ENCODE data around the gene BSDC1.

DNA sequence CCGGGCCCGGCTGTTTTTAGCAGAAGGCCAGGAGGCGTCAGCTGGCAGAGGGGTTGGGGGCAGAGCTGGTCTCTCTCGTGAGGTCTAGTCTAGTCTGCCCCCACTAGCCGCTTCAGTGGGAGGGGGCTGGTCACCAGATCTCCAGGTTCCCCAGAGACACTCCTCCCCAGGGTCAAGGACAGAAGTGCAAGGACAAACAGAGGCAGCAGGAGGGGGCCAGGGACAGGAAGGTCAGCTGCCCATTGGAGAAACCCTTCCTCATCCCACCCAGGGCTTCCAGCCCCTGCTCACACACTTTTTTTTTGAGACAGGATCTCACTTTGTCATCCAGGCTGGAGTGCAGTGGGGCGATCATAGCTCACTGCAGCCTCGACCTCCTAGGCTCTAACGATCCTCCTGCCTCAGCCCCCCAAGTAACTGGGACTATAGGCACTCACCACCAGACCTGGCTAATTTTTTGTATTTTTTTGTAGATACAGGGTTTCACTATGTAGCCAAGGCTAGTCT is 41.9 kb downstream of the BSDC1 start:
- TF ChIP-seq, protein P1, sequence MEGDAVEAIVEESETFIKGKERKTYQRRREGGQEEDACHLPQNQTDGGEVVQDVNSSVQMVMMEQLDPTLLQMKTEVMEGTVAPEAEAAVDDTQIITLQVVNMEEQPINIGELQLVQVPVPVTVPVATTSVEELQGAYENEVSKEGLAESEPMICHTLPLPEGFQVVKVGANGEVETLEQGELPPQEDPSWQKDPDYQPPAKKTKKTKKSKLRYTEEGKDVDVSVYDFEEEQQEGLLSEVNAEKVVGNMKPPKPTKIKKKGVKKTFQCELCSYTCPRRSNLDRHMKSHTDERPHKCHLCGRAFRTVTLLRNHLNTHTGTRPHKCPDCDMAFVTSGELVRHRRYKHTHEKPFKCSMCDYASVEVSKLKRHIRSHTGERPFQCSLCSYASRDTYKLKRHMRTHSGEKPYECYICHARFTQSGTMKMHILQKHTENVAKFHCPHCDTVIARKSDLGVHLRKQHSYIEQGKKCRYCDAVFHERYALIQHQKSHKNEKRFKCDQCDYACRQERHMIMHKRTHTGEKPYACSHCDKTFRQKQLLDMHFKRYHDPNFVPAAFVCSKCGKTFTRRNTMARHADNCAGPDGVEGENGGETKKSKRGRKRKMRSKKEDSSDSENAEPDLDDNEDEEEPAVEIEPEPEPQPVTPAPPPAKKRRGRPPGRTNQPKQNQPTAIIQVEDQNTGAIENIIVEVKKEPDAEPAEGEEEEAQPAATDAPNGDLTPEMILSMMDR (IDR thresholded peaks at IDR 0.05) = no peak
- no peak for TF ChIP-seq ETV6 (CRISPR knock-in tag; IDR thresholded peaks at IDR 0.05)
- TF ChIP-seq MAX (CRISPR knock-in tag; IDR thresholded peaks at IDR 0.05) = no peak
- no peak for TF ChIP-seq IRF2 (CRISPR knock-in tag; IDR thresholded peaks at IDR 0.05; ENCODE audit: borderline replicate concordance, low read depth)
- TF ChIP-seq SOX15 (CRISPR knock-in tag; IDR thresholded peaks at IDR 0.05) = no peak
- TF ChIP-seq, protein P2, sequence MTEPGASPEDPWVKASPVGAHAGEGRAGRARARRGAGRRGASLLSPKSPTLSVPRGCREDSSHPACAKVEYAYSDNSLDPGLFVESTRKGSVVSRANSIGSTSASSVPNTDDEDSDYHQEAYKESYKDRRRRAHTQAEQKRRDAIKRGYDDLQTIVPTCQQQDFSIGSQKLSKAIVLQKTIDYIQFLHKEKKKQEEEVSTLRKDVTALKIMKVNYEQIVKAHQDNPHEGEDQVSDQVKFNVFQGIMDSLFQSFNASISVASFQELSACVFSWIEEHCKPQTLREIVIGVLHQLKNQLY (CRISPR knock-in tag; IDR thresholded peaks at IDR 0.05) = no peak
- TF ChIP-seq, protein P3, sequence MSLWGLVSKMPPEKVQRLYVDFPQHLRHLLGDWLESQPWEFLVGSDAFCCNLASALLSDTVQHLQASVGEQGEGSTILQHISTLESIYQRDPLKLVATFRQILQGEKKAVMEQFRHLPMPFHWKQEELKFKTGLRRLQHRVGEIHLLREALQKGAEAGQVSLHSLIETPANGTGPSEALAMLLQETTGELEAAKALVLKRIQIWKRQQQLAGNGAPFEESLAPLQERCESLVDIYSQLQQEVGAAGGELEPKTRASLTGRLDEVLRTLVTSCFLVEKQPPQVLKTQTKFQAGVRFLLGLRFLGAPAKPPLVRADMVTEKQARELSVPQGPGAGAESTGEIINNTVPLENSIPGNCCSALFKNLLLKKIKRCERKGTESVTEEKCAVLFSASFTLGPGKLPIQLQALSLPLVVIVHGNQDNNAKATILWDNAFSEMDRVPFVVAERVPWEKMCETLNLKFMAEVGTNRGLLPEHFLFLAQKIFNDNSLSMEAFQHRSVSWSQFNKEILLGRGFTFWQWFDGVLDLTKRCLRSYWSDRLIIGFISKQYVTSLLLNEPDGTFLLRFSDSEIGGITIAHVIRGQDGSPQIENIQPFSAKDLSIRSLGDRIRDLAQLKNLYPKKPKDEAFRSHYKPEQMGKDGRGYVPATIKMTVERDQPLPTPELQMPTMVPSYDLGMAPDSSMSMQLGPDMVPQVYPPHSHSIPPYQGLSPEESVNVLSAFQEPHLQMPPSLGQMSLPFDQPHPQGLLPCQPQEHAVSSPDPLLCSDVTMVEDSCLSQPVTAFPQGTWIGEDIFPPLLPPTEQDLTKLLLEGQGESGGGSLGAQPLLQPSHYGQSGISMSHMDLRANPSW (CRISPR knock-in tag; conservative IDR thresholded peaks at IDR 0.05; ENCODE audit: low read depth) = no peak
- no peak for TF ChIP-seq FOXJ3 (CRISPR knock-in tag; IDR thresholded peaks at IDR 0.05; ENCODE audit: borderline replicate concordance)
- no peak for TF ChIP-seq ELF4 (CRISPR knock-in tag; IDR thresholded peaks at IDR 0.05; ENCODE audit: low read depth)
- TF ChIP-seq, protein P4, sequence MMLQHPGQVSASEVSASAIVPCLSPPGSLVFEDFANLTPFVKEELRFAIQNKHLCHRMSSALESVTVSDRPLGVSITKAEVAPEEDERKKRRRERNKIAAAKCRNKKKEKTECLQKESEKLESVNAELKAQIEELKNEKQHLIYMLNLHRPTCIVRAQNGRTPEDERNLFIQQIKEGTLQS (CRISPR knock-in tag; conservative IDR thresholded peaks at IDR 0.05) = no peak
- TF ChIP-seq SP1 (CRISPR knock-in tag; conservative IDR thresholded peaks at IDR 0.05) = no peak
